Gastrocnemius medialis (tissue), 4 donors: ENCODE measurements around the gene GRIA1. TPM values are rescaled to one million over a fixed set of nuclear protein-coding genes. Genes with fewer than 3 reads are reported as not detected.
"Not testable (repeated sequence)": the region's sequence is repeated elsewhere in the genome, so short reads cannot be mapped to it uniquely, and the experiment has no call there.

ENCODE experiments used
- ATAC-seq, 2 donors: fragments of 150-250 bp; one replicate each; pipeline ENCODE4 v1.9.1; 2016
- DNase-seq, 2 donors: peaks; one replicate each; pipeline ENCODE4 v3.0.0-alpha.2; 2019
- H3K27ac ChIP-seq, 4 donors: fragments of 200-600 bp; sonication (generic); 1 replicate in 1 of 4; 2 replicates in 3 of 4; pipeline ENCODE4 v1.5.1; 2016 to 2018; ENCODE audit warnings: mild to moderate bottlenecking in 2 of 4, moderate library complexity in 1 of 4
- H3K27me3 ChIP-seq, 3 donors: fragments of 200-600 bp; sonication (generic) in 2 of 3; 1 replicate in 1 of 3; 2 replicates in 2 of 3; pipeline versions ENCODE4 v1.5.1 to v1.6.0; 2016 to 2019; ENCODE audit warnings: mild to moderate bottlenecking in 1 of 3, moderate library complexity in 1 of 3
- H3K36me3 ChIP-seq, 2 donors: fragments of 200-600 bp; sonication (generic) in 1 of 2; one replicate each; pipeline ENCODE4 v1.5.1; 2017 to 2018
- H3K4me1 ChIP-seq, 2 donors: fragments of 200-600 bp; sonication (generic) in 1 of 2; one replicate each; pipeline ENCODE4 v1.5.1; 2016 to 2017; ENCODE audit warnings: mild to moderate bottlenecking in 2 of 2
- H3K4me3 ChIP-seq, 4 donors: fragments of 200-600 bp; sonication (generic) in 3 of 4; 1 replicate in 1 of 4; 2 replicates in 3 of 4; pipeline ENCODE4 v1.5.1; 2016 to 2019; ENCODE audit warnings: mild to moderate bottlenecking in 2 of 4
- H3K9me3 ChIP-seq, 3 donors: fragments of 200-600 bp; sonication (generic) in 2 of 3; 1 replicate in 1 of 3; 2 replicates in 2 of 3; pipeline ENCODE4 v1.5.1; 2016 to 2019
- CTCF ChIP-seq, 5 experiments: fragments of 450-650 bp in 3 of 5; fragments of 200-600 bp in 2 of 5; sonication (generic) in 2 of 5; IDR thresholded peaks in 4 of 5; conservative IDR thresholded peaks in 1 of 5; 1 replicate in 4 of 5; 2 replicates in 1 of 5; pipeline ENCODE4 v1.5.1; 2016 to 2019; ENCODE audit warnings: antibody characterized with exemption in 5 of 5, mild to moderate bottlenecking in 3 of 5, moderate library complexity in 3 of 5
- POLR2A ChIP-seq, 2 donors: fragments of 450-650 bp; IDR thresholded peaks; one replicate each; pipeline ENCODE4 v1.6.1; 2017; ENCODE audit warnings: antibody characterized with exemption in 2 of 2, mild to moderate bottlenecking in 2 of 2, moderate library complexity in 2 of 2
- in situ Hi-C, 4 donors: fragments of 200-750 bp; cut with MboI; loops; one replicate each; pipeline versions ENCODE4 v1.15.0 to v1.8.0; 2017; ENCODE audit warnings: low sequenced_read_pairs in 4 of 4
- intact Hi-C: fragments of 100-400 bp; cut with DNase I; formaldehyde crosslinking; loops from one replicate; pipeline ENCODE4 v1.15.1; 2023; ENCODE audit warnings: low total_unique reads
- total RNA-seq, 4 donors: library from RNA; depleted of rRNA; stranded (reverse); fragments of >200 nt; gene quantifications; one replicate each; pipeline versions ENCODE4 v1.1.0 to v1.2.3, GENCODE V29; 2016

The GRIA1 gene
- total RNA-seq, 4 donors from 2014 or later = 0.18 to 0.46 TPM; not detected in 2

- in situ Hi-C loops (no loop called here), intact Hi-C loops (no loop called here)
- no peaks in the 10 kb centered on the region for H3K27me3 ChIP-seq
- H3K27ac ChIP-seq = no peak overlapping the region
- H3K9me3 ChIP-seq = no peaks in the 10 kb centered on the region
- no peaks in the 10 kb centered on the region for H3K36me3 ChIP-seq
- no peak for ATAC-seq
- no peaks in the 10 kb centered on the region for H3K4me1 ChIP-seq
- TF ChIP-seq CTCF (IDR thresholded peaks at IDR 0.05 in 4 of 5, conservative IDR thresholded peaks at IDR 0.05 in 1 of 5) (no peak), POLR2A (IDR thresholded peaks at IDR 0.05) (no peak)
- DNase-seq = no peak
- H3K4me3 ChIP-seq = no peak overlapping the region
These were observed 228.2 kb downstream of the GRIA1 start for GRCh38 chr5:153718713-153719112.

GRCh38 chr5:153719324-153719723, 228.9 kb downstream of the GRIA1 start:
- in situ Hi-C loops (no loop called here), intact Hi-C loops (no loop called here)
- Histone ChIP-seq H3K4me1 (no peaks in the 10 kb centered on the region), H3K27me3 (no peaks in the 10 kb centered on the region), H3K27ac (no peak overlapping the region), H3K4me3 (no peak overlapping the region), H3K9me3 (no peaks in the 10 kb centered on the region), H3K36me3 (no peaks in the 10 kb centered on the region)
- no peak for DNase-seq
- TF ChIP-seq CTCF (IDR thresholded peaks at IDR 0.05 in 4 of 5, conservative IDR thresholded peaks at IDR 0.05 in 1 of 5) = no peak
- no peak for TF ChIP-seq POLR2A (IDR thresholded peaks at IDR 0.05)
- no peak for ATAC-seq

GRCh38 chr5:153723022-153723610, 232.6 kb downstream of the GRIA1 start:
- DNase-seq, ATAC-seq, in situ Hi-C loops, intact Hi-C loops, H3K9me3 ChIP-seq, H3K4me1 ChIP-seq, H3K4me3 ChIP-seq, H3K27ac ChIP-seq, H3K36me3 ChIP-seq, H3K27me3 ChIP-seq: not testable (repeated sequence)

- Histone ChIP-seq H3K36me3 (no peaks in the 10 kb centered on the region), H3K27me3 (no peaks in the 10 kb centered on the region), H3K27ac (no peak overlapping the region), H3K4me3 (no peak overlapping the region), H3K9me3 (no peaks in the 10 kb centered on the region), H3K4me1 (no peaks in the 10 kb centered on the region)
- ATAC-seq (no peak), DNase-seq (no peak)
- TF ChIP-seq CTCF (IDR thresholded peaks at IDR 0.05 in 4 of 5, conservative IDR thresholded peaks at IDR 0.05 in 1 of 5) (no peak), POLR2A (IDR thresholded peaks at IDR 0.05) (no peak)
- intact Hi-C loops = no loop called here
- in situ Hi-C loops = no loop called here
These were observed 251.6 kb downstream of the GRIA1 start for GRCh38 chr5:153742060-153742459.

- no peaks in the 10 kb centered on the region for H3K27me3 ChIP-seq
- no peak for ATAC-seq
These were observed 254.3 kb downstream of the GRIA1 start for GRCh38 chr5:153744751-153745150.

More at GRCh38 chr5:153744751-153745150, 254.3 kb downstream of the GRIA1 start:
- DNase-seq = no peak
- in situ Hi-C loops (no loop called here), intact Hi-C loops (no loop called here)
- Histone ChIP-seq H3K27ac (no peak overlapping the region), H3K9me3 (no peaks in the 10 kb centered on the region), H3K4me1 (no peaks in the 10 kb centered on the region), H3K36me3 (no peaks in the 10 kb centered on the region), H3K4me3 (no peak overlapping the region)
- TF ChIP-seq POLR2A (IDR thresholded peaks at IDR 0.05) = no peak
- TF ChIP-seq CTCF (IDR thresholded peaks at IDR 0.05 in 4 of 5, conservative IDR thresholded peaks at IDR 0.05 in 1 of 5) = no peak
